ENCODE results near the gene CENPA. TPM values are rescaled to one million over a fixed set of nuclear protein-coding genes. Genes with fewer than 3 reads are reported as not detected.
"Not testable (repeated sequence)": the region's sequence is repeated elsewhere in the genome, so short reads cannot be mapped to it uniquely, and the experiment has no call there.

CENPA gene
- polyA plus RNA-seq, 3 donors, result 13.6 to 16.9 (median 14.1) TPM

DNA sequence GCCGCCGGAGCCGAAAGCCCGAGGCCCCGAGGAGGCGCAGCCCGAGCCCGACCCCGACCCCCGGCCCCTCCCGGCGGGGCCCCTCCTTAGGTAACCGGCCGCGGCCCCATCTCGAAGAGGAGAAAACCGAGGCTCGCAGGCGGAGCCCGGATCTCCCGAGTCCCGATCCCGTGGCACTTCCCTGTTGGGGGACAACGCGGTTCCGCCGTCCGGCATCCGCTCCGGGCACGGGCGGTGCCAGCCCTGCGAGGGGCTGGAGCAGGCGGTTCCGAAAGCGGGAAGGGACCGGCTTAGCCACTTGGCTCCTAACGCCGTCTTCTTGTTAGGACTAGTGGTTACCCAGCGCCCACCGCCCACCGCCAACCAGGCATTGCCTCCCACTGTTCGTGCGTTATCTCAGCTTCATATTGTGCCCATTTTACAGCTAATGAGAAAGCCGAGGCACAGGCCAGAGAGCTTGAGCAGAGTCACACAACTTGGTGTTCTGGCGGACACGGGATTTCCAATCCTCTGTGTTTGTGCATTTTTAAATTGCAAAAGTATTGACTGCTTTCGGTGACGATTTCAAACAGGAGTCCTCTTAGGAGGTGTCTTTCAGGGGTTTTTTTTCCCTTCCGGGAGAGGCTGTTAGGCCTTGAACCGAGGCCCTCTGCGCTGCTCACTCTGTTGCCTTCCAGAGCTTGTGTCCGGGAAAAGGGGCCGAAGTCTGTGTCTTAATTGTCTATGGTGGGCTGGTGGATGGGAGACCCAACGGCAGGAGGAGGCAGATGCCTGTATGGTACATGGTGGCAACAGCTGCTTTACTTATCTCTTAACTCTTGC, 562 bp downstream of the CENPA start:
- no peak for DNase-seq (ENCODE audit: low read depth in 3 of 3, low spot score in 2 of 3)

DNA sequence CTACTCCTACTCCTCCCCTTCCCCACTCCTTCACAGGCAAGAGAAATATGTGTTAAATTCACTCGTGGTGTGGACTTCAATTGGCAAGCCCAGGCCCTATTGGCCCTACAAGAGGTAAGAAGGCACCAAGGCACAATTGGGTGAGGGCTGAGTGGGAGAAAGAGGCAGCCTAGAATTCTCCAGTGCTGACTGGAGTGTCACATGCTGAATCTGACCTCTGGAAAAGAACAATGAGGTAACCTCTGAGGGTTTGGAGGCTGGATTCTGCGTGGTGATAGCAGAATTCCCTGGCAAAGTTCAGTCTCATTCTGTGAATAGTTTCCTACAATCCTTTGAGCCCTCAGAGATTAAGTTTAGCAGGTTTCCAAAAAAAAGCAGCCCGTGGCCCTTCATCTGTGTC, 6.9 kb downstream of the CENPA start:
- DNase-seq (ENCODE audit: low read depth in 3 of 3, low spot score in 2 of 3), result no peak

DNA sequence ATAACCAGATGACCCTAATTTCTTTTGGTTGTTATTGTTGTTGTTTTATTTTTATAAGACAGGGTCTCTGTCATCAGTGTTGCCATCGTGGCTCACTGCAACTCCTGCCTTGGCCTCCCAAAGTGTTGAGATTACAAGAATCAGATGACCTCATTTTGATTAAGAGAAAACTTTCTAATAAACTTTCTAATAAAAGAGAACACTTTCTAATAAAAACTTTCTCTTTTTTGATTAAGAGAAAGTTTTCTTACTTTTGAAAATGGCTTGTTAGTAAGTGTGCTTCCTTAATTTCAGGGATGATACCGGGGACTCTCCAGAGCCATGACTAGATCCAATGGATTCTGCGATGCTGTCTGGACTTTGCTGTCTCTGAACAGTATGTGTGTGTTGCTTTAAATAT, 7.7 kb downstream of the CENPA start:
- no peak for DNase-seq (ENCODE audit: low read depth in 3 of 3, low spot score in 2 of 3)

DNA sequence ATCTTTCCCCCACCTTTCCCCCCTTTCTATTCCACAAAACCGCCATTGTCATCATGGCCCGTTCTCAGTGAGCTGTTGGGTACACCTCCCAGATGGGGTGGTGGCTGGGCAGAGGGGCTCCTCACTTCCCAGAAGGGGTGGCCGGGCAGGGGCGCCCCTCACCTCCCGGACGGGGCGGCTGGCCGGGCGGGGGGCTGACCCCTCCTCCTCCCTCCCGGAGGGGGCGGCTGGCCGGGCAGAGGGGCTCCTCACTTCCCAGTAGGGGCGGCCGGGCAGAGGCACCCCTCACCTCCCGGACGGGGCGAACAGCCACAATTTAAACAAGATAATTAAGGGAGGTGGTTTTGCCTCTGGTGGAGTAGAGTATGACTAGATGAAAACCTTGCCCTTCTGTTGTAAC, 9.3 kb downstream of the CENPA start:
- not testable (repeated sequence) for DNase-seq (ENCODE audit: low read depth in 3 of 3, low spot score in 2 of 3)

DNA sequence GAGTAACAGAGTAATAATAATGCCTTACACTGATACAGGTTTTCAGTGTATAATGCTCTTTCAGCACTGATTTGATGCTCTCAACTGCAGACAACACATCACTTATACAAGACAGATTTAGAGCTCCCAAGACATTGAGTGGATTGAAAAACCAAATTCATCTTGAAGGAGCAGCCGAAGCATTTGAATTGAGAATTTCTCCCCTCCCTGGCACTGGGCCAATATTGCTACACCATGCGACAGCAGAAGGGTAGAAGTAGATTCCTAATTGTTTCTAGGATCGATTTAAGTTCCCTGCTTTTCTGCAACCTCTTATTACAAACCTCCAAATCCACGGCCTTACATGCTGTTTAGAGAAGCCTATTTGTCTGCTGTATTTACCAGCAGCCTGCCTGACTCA, 15.5 kb downstream of the CENPA start:
- no peak for DNase-seq (ENCODE audit: low read depth in 3 of 3, low spot score in 2 of 3)

DNA sequence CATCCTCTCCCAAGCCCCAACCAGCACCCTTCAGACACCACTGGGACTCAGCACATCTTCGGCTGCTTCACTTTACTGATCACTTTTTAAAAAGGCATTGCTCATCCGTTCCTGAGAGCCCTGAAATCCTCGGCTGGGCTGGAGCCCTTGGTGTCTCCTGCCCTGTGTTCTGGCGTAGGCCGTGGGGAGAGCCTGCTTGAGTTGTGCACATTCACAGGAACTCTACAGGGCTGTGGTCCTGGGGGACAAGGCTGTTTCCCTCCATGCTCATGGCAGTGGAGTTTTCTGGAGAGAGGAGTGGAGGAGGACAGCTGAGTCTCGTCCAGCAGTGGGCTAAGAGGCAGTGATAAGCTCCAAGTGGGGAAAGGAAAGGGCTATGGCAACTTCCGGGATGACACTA, 15.9 kb downstream of the CENPA start:
- no peak for DNase-seq (ENCODE audit: low read depth in 3 of 3, low spot score in 2 of 3)

DNA sequence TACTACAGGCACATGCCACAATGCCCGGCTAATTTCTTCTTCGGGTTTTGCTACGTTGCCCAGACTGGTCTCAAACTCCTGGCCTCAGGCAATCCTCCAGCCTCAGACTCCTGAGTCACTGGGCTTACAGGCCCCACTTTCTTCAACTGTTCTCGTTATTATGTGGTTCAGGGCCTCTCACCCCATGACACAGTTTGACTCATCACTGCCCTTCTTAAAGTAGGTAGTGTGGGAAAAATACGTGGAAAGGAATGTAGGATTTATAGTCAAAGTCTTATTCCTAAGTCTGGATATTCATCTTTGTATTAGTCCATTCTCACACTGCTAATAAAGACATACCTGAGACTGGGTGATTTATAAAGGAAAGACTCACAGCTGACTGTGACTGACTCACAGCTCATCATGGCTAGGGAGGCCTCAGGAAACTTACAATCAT, 19.4 kb downstream of the CENPA start:
- DNase-seq (ENCODE audit: low read depth in 3 of 3, low spot score in 2 of 3), result no peak

DNA sequence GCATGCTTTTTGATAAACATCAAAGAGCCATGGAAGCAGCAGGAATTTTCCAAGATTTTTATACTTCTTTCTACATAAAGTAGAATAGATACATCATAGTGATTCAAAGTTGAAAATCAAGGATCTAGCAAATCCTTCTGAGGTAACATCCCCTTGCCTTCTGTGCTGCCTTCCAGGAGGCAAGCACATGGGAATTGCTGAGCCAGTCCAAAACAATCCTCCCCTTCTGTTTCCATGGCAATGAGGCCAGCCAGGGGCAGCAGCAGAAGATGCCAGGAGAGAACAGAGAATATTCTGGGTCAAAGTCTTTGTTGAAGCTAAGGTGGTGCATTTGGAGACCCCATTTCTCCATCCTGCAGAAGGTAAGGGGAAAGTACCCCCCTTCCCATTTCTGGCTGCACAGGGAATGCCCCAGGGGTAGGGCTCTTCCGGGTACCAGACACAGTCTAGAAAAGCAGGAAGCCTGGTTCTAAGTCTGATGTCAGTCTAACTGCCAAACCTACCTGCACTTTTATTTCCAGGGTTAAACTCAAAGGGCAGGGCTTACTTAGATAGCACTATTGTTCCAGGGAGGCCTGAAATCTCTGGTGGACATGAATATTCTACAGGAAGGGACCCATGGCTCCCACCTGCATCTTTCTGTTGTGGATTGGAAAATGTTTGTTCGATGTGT, 22.1 kb downstream of the CENPA start:
- peak in 1 of 3 donors; percentile 43 for DNase-seq (ENCODE audit: low read depth in 3 of 3, low spot score in 2 of 3)

DNA sequence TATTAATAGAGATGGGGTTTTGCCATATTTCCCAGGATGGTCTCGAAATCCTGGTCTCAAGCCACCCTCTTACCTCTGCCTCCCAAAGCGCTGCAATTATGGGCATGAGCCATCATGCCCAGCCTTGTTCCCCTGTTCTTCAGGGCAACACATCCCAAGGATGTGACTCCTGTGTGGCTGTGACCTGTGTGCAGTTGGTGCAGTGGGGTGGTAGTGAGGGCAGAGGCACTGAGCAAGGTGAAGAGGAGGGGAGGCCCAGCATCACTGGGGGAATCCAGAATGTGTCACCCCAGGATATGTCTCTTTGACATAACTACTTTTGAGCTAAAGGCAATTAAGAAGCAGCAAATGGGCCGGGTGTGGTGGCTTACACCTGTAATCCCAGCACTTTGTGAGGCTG, 23.4 kb downstream of the CENPA start:
- no peak for DNase-seq (ENCODE audit: low read depth in 3 of 3, low spot score in 2 of 3)

DNA sequence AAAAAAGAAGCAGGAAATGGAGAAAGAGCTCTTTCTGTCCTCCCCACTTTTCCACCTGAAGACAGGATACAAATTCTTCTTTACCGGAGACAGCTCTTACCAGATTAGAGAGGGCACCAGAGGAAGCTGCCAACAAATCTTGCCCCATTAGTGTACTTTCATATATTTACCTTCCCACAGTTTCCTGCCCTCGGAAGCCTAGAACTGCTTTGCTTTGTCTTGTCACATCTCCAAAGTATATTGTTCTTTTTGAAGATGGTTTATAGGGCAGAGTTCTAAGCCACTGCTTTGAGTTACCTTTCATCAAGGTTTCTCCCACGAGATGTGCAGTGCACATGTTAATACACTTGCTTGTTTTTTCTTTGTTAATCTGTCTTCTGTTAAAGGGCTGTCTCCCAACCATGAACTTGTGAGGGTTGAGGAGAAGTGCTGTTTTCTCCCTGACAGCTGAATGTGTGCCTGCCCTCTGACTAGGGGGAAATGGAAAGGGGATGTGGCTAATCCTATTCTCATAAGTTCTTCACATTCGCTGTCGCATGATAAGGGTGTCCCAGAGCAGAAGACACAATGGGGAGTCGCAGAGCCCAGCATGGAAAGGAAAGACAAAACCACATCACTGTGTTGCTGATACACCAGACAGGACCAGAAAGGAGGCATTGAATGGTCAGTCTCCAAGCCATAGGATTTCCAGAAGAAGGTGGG, 24.2 kb downstream of the CENPA start:
- DNase-seq (ENCODE audit: low read depth in 3 of 3, low spot score in 2 of 3), result no peak

DNA sequence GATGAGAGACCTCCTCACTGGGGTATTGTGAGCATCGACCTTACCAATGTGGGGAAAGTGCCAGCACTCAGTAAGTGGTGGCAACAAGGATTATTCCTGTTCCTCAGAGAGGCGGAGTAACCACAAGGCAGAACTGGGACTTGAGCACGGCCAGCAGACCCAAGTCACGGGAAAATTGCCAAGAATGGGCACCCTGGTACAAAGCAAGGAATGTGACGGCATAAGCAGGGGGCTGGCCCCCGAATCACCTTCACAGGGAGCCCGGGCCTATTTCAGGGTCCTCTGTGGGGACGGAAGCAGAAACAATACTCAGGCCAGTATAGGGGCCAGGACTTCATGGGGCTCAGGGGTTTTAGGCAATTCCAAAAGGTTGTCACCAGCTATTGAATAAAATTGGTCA, 25.4 kb downstream of the CENPA start:
- DNase-seq (ENCODE audit: low read depth in 3 of 3, low spot score in 2 of 3), result no peak

DNA sequence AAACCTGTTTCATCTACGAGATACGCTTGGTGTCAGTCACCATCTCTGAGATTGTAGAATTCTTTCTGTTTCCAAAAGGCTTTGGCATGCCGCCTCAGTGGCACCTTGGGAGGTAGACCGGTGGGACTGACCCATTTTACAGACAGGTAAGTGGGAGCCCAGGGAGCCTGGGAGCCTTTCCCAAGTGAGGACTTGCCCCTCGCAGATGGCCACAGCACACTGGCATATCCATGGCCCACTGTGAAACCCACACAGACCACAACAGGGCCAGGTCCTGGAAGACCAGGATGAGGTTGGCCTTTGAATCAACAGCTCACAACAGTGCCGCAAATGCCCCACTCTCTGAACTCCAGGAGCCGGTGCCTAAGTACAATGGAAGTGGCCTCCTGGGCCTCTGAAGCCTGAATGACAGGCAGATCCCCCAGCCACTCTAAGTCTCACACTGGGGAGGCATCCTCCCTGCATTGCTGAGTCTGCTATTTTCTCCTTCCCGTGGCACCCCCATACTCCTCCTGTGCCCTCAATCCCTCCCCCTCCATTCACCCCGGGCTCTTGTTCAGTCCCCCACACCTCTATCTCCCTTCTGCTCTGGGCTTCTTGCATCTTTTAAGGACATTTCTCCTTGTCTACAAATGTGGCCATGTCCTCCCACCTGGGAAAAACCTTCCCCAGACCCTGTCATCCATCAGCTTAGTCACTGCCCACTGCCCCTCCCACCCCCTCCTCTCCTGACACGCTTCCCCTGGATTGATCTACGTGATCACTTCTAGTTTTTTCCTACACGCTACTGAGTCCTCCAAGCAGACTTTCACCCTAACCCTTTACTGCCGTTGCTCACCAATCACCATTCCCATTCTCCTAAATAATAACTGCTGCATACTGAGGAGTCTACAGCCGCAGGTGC, 26.2 kb downstream of the CENPA start:
- no peak for DNase-seq (ENCODE audit: low read depth in 3 of 3, low spot score in 2 of 3)

DNA sequence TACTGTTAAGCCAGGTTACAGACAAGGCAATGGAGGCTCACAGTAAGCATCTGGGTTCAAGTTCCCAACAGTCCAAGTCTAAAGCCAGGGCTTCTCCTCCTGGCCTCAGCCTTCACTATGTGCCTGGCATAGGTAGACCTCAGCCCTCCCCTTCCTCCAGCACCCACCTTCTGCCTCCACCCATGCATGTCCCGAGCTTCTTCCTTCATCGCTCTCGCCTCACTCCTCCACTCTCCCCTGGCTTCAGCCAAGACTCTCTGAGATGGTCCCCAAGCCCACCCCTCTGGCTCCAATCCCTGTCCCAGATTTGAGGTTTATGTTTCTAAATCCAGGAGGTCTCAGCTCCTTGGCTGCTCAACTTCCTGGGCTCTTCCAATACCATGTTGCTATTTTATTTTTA, 26.9 kb downstream of the CENPA start:
- no peak for DNase-seq (ENCODE audit: low read depth in 3 of 3, low spot score in 2 of 3)

DNA sequence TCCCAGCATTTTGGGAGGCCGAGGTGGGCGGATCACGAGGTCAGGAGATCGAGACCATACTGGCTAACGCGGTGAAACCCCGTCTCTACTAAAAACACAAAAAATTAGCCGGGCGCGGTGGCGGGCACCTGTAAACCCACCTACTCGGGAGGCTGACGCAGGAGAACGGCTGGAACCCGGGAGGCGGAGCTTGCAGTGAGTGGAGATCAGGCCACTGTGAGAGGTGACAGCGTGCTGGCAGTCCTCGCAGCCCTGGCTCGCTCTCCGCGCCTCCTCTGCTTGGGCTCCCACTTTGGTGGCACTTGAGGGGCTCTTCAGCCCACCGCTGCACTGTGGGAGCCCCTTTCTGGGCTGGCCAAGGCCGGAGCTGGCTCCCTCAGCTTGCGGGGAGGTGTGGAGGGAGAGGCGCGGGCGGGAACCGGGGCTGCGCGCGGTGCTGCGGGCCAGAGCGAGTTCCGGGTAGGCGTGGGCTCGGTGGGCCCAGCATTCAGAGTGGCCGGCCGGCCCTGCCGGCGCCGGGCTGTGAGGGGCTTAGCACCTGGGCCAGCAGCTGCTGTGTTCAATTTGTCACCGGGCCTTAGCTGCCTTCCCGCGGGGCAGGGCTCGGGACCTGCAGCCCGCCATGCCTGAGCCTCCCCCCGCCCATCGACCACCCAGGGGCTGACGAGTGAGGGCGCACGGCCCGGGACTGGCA, 28.4 kb downstream of the CENPA start:
- DNase-seq (ENCODE audit: low read depth in 3 of 3, low spot score in 2 of 3), result not testable (repeated sequence)

DNA sequence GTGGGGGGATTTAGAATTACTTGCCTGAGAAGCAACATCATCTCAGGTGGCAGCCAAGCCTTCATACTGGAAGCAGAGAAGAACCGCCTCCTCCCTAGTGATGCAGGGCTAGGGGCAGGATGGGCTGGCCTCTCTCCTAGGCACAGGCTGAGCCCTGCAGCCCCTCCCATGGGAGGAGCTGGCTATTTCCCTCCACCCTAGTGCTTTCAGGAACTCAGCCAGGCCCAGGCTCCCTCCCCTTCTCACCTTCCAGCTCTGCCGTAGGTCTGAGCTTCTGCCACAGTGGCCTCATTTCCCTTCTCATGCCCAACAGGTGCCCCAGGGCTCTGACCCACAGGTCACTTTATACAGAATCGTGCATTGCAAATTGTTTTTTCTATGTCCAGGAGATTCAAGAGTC, 31.0 kb downstream of the CENPA start:
- no peak for DNase-seq (ENCODE audit: low read depth in 3 of 3, low spot score in 2 of 3)

DNA sequence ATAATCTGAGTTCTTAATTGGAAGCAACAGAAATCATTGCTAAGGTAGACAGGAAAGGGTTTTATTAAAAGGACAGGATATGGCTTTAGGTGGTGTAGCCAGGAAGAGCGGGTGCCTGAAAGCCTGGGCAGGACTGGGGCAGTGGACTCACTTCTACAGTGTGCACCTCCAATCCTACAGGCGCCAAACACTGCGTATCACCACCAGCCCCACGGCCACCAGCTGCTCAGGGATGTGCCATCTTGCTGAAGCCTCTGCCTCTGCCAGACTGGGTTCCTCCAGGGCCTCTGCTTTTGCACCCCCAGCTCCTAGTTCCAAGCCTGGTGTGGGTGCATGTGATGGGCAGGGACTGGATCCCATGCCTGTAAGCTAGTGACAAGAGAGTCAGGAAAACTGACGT, 32.4 kb downstream of the CENPA start:
- DNase-seq (ENCODE audit: low read depth in 3 of 3, low spot score in 2 of 3), result no peak

DNA sequence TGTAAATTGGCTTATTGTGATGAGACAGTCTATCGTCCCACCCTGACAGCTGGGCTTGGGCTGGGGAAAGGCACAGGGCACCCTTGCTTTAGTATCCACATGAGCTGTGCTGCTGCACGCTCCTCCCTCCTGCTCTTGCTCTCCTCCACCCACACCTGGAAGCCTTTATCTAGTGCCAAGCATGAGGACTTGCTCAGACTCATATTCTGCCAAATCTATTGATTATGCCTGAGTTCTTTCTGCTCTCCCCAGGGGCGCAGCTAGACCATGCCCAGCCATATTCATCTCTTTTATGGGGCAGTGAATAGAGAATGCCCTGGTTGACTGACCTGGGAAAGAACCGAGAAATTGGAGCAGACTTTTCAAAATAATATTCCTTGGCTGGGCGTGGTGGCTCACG, 33.1 kb downstream of the CENPA start:
- no peak for DNase-seq (ENCODE audit: low read depth in 3 of 3, low spot score in 2 of 3)

DNA sequence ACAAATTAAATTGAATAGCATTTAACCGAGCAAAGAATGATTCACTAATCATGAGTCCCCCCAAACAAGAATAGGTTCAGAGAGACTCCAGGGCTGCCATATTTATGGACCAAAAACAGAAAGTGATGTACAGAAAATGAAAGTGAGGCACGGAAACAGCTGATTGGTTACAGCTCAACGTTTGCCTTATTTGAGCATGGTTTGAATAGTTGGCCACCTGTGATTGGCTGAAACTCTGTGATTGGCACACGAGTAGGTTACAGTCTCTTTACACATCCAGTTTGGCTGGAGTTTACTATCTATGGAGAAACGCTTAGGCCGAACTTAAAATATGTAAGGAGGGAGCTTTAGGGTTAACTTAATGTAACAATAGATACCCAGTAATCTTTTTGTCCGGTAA, 35.1 kb downstream of the CENPA start:
- DNase-seq (ENCODE audit: low read depth in 3 of 3, low spot score in 2 of 3), result no peak

DNA sequence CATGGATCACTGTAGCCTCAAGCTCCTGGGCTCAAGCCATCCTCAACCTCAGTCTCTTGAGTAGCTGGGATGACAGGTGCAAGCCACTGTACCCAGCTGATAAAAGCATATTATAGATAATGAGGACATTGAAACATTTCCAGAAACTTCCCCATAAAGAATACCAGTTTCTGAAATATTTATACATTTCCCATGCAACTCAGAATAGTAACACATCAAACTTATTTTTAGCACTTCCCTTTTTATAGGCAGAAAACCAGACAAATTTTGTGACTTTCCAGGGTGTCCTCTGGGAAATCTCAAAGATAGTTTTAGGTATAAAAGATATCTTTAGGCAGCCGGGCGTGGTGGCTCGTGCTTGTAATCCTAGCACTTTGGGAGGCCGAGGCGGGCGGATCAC, 37.0 kb downstream of the CENPA start:
- DNase-seq (ENCODE audit: low read depth in 3 of 3, low spot score in 2 of 3), result no peak

Measured in right renal cortex interstitium (tissue), 3 donors.